Neural progenitor cell (in vitro differentiated cells): ENCODE results near the gene NLRP6. TPM values are rescaled to one million over a fixed set of nuclear protein-coding genes. Genes with fewer than 3 reads are reported as not detected.
"Not testable (repeated sequence)": the region's sequence is repeated elsewhere in the genome, so short reads cannot be mapped to it uniquely, and the experiment has no call there.

Source experiments
- DNase-seq: peaks from one replicate; pipeline ENCODE4 v3.0.0-alpha.2; 2016; ENCODE audit warnings: low spot score
- H2AFZ ChIP-seq: fragments of 200-600 bp; sonication (generic); replicated peaks from 2 replicates; pipeline ENCODE4 v1.6.1; 2016; ENCODE audit warnings: antibody characterized with exemption
- H3F3A ChIP-seq: fragments of 200-600 bp; sonication (generic); 2 replicates; pipeline ENCODE4 v1.6.1; 2016; ENCODE audit warnings: antibody characterized with exemption, low read depth
- H3K27ac ChIP-seq: fragments of 200-600 bp; sonication (generic); 2 replicates; pipeline ENCODE4 v1.5.1; 2016; ENCODE audit warnings: mild to moderate bottlenecking
- H3K27me3 ChIP-seq: fragments of 200-600 bp; sonication (generic); 2 replicates; pipeline ENCODE4 v1.6.1; 2016; ENCODE audit warnings: mild to moderate bottlenecking, moderate library complexity
- H3K36me3 ChIP-seq: fragments of 200-600 bp; sonication (generic); 2 replicates; pipeline ENCODE4 v1.5.1; 2016
- H3K4me1 ChIP-seq: fragments of 200-600 bp; sonication (generic); 2 replicates; pipeline ENCODE4 v1.6.1; 2016; ENCODE audit warnings: mixed run types
- H3K4me2 ChIP-seq: fragments of 200-600 bp; sonication (generic); 2 replicates; pipeline ENCODE4 v1.6.1; 2016
- H3K4me3 ChIP-seq: fragments of 200-600 bp; sonication (generic); 2 replicates; pipeline ENCODE4 v1.5.1; 2016
- H3K79me2 ChIP-seq: fragments of 200-600 bp; sonication (generic); 2 replicates; pipeline ENCODE4 v1.6.1; 2016; ENCODE audit warnings: low read depth
- H3K9ac ChIP-seq: fragments of 200-600 bp; sonication (generic); 2 replicates; pipeline ENCODE4 v1.6.1; 2016
- H3K9me3 ChIP-seq: fragments of 200-600 bp; sonication (generic); 2 replicates; pipeline ENCODE4 v1.5.1; 2016; ENCODE audit warnings: low read depth
- H4K20me1 ChIP-seq: fragments of 200-600 bp; sonication (generic); 2 replicates; pipeline ENCODE4 v1.6.1; 2016; ENCODE audit warnings: low read depth
- H3K27ac Mint-ChIP-seq: 3 replicates; pipeline ENCODE4 v1.8.0; 2021; ENCODE audit warnings: mixed read lengths
- H3K27me3 Mint-ChIP-seq: 2 replicates; pipeline ENCODE4 v1.8.0; 2022; ENCODE audit warnings: low read depth, mild to moderate bottlenecking, inconsistent platforms, moderate library complexity, mixed read lengths; ENCODE audit not compliant: insufficient read depth
- H3K36me3 Mint-ChIP-seq: 3 replicates; pipeline ENCODE4 v1.8.0; 2021; ENCODE audit warnings: mixed read lengths
- H3K4me1 Mint-ChIP-seq: 3 replicates; pipeline ENCODE4 v1.8.0; 2021; ENCODE audit warnings: mixed read lengths
- H3K4me3 Mint-ChIP-seq: 3 replicates; pipeline ENCODE4 v1.8.0; 2021; ENCODE audit warnings: mild to moderate bottlenecking, moderate library complexity, mixed read lengths
- H3K9me3 Mint-ChIP-seq: 3 replicates; pipeline ENCODE4 v1.8.0; 2020; ENCODE audit warnings: mixed read lengths
- EZH2 ChIP-seq: fragments of 200-600 bp; sonication (generic); IDR thresholded peaks from 2 replicates; pipeline ENCODE4 v1.6.1; 2017; ENCODE audit warnings: antibody characterized with exemption, mild to moderate bottlenecking, moderate library complexity
- EZH2phosphoT487 ChIP-seq: fragments of 200-600 bp; sonication (generic); IDR thresholded peaks from 2 replicates; pipeline ENCODE4 v1.6.1; 2017; ENCODE audit warnings: antibody characterized with exemption
- total RNA-seq: library from RNA; depleted of rRNA; stranded (reverse); fragments of >200 nt; gene quantifications from 2 replicates; pipeline ENCODE4 v1.2.3, GENCODE V29; 2015; ENCODE audit warnings: low replicate concordance
- TF ChIP-seq, protein P1 (sequence below): fragments of 200-600 bp; sonication (generic); IDR thresholded peaks from 2 replicates; pipeline ENCODE4 v1.5.1; 2017; ENCODE audit warnings: antibody characterized with exemption, mild to moderate bottlenecking

NLRP6 gene
- total RNA-seq, 1 donor from 2014 or later: not detected

DNA sequence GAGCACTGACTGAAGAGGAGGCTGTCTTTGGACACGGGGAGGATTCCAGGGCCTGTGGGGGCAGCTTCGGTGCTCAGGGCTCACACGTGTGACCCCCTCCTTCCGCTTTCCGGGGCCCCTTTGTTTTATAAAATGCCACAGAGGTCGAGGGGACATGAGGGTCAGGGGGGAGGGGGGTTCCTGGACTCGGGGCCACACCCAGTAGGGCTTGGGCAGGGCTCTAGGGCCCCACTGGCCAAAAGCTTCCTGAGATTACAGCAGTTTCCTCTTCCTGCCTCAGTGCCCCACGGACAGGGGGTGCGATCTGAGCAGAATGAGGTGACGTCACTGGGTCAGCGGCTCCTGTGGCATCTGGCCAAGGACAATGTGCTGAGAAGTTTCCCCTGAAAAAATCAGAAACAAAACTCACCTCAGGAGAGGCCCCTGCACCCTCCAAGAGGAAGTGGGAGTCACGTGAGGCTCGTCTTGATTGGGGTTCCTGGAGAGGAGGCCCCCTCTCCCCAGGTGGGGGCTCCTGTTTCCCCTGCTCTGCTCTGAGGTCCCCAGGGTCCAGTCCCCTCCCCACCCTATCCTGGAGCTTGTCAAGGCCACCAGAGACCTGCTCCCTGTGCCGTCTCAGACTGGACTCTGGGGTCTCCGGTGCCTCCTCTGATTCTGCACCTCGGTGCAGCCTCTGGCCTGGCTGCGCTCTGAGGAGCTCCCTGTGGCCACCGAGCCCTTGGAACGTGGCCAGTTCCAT lies 48.8 kb downstream of the NLRP6 start:
- Histone ChIP-seq H3K79me2 (no peaks in the 10 kb centered on the region), H3K4me2 (no peak overlapping the region), H2AFZ (no peak overlapping the region), H3K36me3 (no peaks in the 10 kb centered on the region), H4K20me1 (no peaks in the 10 kb centered on the region), H3K4me1 (peaks cover 10% of the 10 kb centered on the region), H3K27ac (no peak overlapping the region), H3K4me3 (no peak overlapping the region), H3K9ac (no peak overlapping the region), H3K9me3 (no peaks in the 10 kb centered on the region), H3F3A (peaks cover 9% of the 10 kb centered on the region), H3K27me3 (no peaks in the 10 kb centered on the region)
- H3K27ac Mint-ChIP-seq: peak overlapping the region; percentile 96
- DNase-seq: no peak
- TF ChIP-seq EZH2phosphoT487: no peak
- TF ChIP-seq EZH2: no peak
- TF ChIP-seq, protein P1, sequence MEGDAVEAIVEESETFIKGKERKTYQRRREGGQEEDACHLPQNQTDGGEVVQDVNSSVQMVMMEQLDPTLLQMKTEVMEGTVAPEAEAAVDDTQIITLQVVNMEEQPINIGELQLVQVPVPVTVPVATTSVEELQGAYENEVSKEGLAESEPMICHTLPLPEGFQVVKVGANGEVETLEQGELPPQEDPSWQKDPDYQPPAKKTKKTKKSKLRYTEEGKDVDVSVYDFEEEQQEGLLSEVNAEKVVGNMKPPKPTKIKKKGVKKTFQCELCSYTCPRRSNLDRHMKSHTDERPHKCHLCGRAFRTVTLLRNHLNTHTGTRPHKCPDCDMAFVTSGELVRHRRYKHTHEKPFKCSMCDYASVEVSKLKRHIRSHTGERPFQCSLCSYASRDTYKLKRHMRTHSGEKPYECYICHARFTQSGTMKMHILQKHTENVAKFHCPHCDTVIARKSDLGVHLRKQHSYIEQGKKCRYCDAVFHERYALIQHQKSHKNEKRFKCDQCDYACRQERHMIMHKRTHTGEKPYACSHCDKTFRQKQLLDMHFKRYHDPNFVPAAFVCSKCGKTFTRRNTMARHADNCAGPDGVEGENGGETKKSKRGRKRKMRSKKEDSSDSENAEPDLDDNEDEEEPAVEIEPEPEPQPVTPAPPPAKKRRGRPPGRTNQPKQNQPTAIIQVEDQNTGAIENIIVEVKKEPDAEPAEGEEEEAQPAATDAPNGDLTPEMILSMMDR: no peak
- peaks cover 16% of the 10 kb centered on the region for H3K9me3 Mint-ChIP-seq
- peak overlapping the region; percentile 50 for H3K4me3 Mint-ChIP-seq
- peaks cover 2% of the 10 kb centered on the region for H3K36me3 Mint-ChIP-seq
- H3K4me1 Mint-ChIP-seq: peaks cover 41% of the 10 kb centered on the region
- H3K27me3 Mint-ChIP-seq: peaks cover 3% of the 10 kb centered on the region

DNA sequence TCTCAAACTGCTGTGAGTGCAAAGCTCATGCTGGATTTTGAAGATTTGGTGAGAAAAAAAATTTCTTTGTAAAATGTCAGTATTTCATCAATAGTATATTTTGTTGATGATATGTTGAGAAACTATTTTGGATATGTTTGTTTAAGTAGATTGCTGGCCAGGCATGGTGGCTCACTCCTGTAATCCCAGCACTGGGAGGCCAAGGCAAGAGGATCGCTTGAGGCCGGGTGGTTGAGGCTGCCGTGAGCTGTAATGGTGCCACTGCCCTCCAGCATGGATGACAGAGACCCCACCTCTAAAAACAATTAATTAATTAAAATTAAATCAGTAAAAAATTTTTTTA lies 49.3 kb downstream of the NLRP6 start:
- peak overlapping the region; percentile 50 for H3K4me3 Mint-ChIP-seq
- peaks cover 6% of the 10 kb centered on the region for H3K27me3 Mint-ChIP-seq
- Histone ChIP-seq H3F3A (peaks cover 9% of the 10 kb centered on the region), H3K79me2 (no peaks in the 10 kb centered on the region), H2AFZ (no peak overlapping the region), H3K36me3 (no peaks in the 10 kb centered on the region), H3K4me3 (no peak overlapping the region), H4K20me1 (no peaks in the 10 kb centered on the region), H3K4me1 (peaks cover 10% of the 10 kb centered on the region), H3K4me2 (no peak overlapping the region), H3K9ac (no peak overlapping the region), H3K9me3 (no peaks in the 10 kb centered on the region), H3K27me3 (no peaks in the 10 kb centered on the region), H3K27ac (no peak overlapping the region)
- peaks cover 19% of the 10 kb centered on the region for H3K9me3 Mint-ChIP-seq
- peaks cover 4% of the 10 kb centered on the region for H3K36me3 Mint-ChIP-seq
- no peak for DNase-seq
- no peak for TF ChIP-seq EZH2phosphoT487
- TF ChIP-seq, protein P1: no peak
- no peak for TF ChIP-seq EZH2
- peaks cover 43% of the 10 kb centered on the region for H3K4me1 Mint-ChIP-seq
- no peak overlapping the region for H3K27ac Mint-ChIP-seq

DNA sequence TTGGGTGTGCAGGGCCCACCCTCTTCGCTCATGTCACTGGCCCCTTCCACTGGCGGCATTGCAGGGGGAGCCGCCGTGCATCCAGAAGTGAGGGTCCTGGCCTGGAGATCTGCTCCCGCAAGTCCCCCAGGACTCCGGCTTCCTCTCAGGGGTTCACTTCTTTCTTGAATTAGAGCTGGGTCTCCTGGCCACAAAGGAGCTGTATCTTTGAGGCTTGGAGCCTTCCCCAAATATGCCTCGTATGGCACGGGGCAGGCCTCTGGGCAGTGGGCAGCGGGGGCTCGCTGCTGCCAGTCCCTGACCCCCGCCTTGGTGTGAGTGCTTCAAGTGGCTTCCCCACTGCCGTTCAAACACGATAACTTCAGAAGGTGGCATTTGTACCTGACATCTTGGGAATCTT lies 49.8 kb downstream of the NLRP6 start:
- no peak overlapping the region for H3K4me2 ChIP-seq
- peaks cover 10% of the 10 kb centered on the region for H3K4me1 ChIP-seq
- no peak for DNase-seq
- Mint-ChIP-seq H3K27ac (no peak overlapping the region), H3K27me3 (peaks cover 7% of the 10 kb centered on the region), H3K36me3 (peaks cover 4% of the 10 kb centered on the region), H3K9me3 (peaks cover 23% of the 10 kb centered on the region), H3K4me3 (no peak overlapping the region), H3K4me1 (peaks cover 47% of the 10 kb centered on the region)
- peaks cover 9% of the 10 kb centered on the region for H3F3A ChIP-seq
- H3K79me2 ChIP-seq: no peaks in the 10 kb centered on the region
- no peaks in the 10 kb centered on the region for H3K9me3 ChIP-seq
- H3K27me3 ChIP-seq: no peaks in the 10 kb centered on the region
- TF ChIP-seq EZH2: no peak
- H2AFZ ChIP-seq: no peak overlapping the region
- no peaks in the 10 kb centered on the region for H4K20me1 ChIP-seq
- no peak overlapping the region for H3K4me3 ChIP-seq
- no peaks in the 10 kb centered on the region for H3K36me3 ChIP-seq
- H3K9ac ChIP-seq: no peak overlapping the region
- no peak overlapping the region for H3K27ac ChIP-seq

DNA sequence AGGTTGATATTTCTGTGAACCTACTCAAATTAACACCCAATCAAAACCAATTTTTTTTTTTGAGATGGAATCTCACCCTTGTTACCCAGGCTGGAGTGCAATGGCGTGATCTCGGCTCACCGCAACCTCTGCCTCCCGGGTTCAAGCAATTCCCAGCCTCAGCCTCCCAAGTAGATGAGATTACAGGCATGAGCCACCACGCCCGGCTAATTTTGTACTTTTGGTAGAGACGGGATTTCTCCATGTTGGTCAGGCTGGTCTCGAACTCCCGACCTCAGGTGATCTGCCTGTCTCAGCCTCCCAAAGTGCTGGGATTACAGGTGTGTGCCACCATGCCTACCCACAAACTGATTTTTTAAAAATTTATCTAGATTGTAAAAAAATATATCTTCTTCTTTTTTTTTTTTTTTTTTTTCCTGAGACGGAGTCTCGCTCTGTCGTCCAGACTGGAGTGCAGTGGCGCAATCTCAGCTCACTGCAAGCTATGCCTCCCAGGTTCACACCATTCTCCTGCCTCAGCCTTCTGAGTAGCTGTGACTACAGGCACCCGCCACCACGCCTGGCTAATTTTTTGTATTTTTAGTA lies 50.4 kb downstream of the NLRP6 start:
- H3K4me1 Mint-ChIP-seq: peaks cover 53% of the 10 kb centered on the region
- not testable (repeated sequence) for H3K27me3 ChIP-seq, H2AFZ ChIP-seq, H3K79me2 ChIP-seq, H4K20me1 ChIP-seq, H3K27ac ChIP-seq, H3K4me3 ChIP-seq, H3K27ac Mint-ChIP-seq, H3K36me3 Mint-ChIP-seq, H3K27me3 Mint-ChIP-seq, H3K36me3 ChIP-seq, H3K4me3 Mint-ChIP-seq, DNase-seq, H3K4me2 ChIP-seq, H3K9me3 ChIP-seq, H3K9ac ChIP-seq
- Histone ChIP-seq H3K4me1 (peaks cover 13% of the 10 kb centered on the region), H3F3A (peaks cover 13% of the 10 kb centered on the region)
- H3K9me3 Mint-ChIP-seq: peaks cover 25% of the 10 kb centered on the region
